Measurements from ENCODE around the gene SLC25A26.

SLC25A26 gene

GRCh38 chr3:66227915-66228314 is 7.1 kb downstream of the SLC25A26 start:
- DNase-seq: no peak

DNA sequence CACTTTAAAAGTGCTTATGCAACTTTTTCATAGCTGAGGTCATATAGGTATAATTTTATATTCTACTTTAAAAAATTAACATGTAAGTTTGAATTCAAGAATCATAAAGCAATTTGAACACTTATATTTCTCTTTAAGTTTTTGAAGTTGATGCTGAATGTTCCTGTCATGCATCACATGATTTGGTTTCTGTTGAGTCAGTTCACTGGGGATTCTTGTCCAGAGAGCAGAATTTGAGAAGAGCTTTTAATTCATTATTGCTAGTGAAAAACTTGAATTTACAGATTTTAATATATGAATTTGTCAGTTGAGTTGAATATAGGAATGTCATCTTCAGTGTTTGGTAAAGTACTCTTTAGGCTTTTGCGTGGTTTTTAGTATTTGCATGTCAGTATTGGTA is 7.9 kb downstream of the SLC25A26 start:
- DNase-seq: no peak

- no peak for DNase-seq
Observed at GRCh38 chr3:66229931-66230330, 9.1 kb downstream of the SLC25A26 start.

GRCh38 chr3:66233033-66233432 is 12.2 kb downstream of the SLC25A26 start:
- DNase-seq: no peak

GRCh38 chr3:66236281-66236680 is 15.5 kb downstream of the SLC25A26 start:
- DNase-seq: no peak

DNA sequence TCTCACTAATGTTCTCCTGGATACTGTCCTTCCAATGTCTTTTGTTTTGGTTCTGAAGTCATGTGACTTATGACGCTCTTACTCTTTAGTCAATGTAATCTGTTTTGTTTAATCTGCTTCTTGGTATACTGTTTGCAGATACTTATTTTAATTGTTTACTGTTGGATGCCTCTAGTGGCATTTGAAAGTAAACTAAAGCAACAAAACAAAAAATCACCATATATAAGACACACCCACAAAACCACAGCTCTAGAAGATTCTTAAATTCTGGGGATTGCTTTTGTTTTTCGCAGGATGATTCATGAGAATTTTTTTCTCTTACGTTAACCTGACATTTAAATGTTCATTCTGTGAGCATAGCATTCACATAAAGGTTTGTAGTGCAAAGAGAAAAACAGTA is 16.8 kb downstream of the SLC25A26 start:
- DNase-seq: no peak

DNA sequence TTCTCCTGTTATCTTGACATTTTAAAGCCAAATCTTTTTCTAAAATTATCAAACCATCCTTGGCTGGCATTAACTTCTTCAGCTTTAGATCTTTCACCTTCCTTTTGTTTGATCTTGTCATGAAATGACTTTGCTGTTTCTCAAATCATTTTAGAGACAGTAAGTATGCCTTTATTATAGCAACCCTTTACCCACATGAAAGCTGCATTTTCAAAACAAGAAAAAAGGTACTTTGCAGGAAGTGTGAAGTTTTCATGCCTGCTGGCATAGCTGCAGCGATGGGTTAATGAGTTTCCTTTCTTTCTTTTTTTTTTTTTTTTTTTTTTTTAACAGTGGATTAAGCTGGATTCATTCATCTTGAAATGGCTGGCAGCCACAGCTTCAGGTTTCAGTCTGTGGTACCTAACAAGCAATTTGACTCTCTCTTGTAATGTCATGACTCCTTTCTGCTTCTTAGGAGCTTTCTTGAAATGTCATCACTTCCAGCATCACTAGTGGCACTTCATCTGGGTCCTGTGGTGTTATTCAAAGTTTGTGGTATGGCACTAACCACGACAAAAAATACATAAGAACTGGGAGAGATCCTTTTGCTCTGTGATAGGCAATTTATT is 18.8 kb downstream of the SLC25A26 start:
- no peak for DNase-seq

- DNase-seq: no peak
Observed at GRCh38 chr3:66241466-66241865, 20.7 kb downstream of the SLC25A26 start.

DNA sequence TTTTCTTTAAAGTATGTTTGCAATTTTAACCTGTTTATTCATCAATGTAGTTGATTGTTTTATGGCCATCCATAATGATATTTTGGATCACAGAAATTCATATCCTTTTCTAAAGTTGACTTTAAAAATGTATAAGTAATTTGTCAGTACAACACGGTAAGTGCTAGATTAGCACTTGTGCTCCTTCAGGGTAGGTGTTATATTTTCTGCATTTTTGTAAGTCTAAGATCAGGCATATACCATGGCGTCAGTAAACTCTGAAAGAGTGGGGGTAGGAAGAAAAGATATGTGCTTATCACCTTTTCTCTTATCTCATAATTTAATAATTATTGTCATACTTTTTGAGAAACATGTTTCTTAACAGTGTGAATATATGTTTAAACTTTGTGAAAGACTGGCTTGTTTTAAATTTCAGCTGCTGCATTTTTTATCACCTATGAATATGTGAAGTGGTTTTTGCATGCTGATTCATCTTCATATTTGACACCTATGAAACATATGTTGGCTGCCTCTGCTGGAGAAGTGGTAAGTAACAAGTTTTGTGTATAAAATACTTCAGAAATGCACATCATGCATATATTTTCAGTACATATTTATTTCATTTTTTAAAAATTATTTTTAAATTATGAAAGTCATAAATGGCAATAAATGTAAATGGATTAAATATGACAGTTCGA is 22.1 kb downstream of the SLC25A26 start:
- no peak for DNase-seq

DNA sequence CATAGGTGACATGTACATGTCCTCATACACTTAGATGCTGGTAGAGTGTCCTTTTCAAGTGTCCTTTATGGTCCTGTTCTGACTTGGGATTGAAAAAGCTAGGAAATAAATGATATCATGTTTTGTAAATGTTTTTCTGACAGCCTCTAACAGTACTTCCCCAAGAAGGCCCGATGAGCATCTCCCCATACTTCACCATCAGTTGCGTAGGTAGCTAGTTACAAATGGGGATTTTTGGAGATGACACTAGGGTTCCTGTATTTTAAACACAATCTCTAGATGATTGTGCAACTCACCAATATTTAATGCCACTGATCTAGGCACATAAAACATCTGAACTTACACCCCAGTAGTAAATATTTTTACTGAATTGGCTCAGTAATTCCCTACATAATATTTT is 27.8 kb downstream of the SLC25A26 start:
- no peak for DNase-seq

DNA sequence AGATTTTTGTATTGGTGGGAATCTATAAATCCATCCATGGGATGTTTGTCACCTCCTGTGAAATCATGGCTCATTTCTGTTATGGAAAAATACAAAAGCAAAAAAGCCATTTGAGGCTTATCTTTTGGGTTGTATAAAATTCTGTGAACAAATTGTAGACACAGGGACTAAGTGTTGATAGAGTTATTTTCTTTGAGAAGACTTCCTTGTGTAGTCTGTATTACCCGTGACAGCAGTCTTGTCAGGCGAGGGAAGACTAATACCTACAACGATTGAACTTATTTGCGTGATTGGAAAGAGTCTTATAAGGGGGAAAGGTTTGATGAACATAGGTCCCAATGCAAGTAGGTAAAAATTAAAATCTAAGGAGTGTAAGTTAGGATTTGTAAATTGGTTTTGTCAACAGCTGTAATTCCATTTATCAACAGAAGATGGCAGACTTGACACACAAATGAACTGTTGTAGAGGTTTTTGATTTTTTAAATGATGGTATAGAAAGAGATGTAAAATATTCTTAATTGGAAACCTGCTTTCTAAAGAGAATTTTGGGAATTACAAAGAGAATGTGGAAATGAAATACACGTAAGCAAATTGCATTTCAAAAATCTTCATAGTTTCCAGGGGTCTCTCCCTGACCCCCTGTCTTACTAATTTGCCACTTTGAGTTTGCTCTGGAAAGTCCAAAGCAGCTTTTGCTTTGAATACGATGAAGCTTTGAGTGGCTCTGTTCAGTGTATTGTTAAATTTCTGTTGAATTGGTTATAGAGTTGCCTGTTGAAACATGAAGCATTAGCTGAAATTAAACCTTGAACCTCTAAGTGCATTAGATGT is 33.2 kb downstream of the SLC25A26 start:
- no peak for DNase-seq

DNA sequence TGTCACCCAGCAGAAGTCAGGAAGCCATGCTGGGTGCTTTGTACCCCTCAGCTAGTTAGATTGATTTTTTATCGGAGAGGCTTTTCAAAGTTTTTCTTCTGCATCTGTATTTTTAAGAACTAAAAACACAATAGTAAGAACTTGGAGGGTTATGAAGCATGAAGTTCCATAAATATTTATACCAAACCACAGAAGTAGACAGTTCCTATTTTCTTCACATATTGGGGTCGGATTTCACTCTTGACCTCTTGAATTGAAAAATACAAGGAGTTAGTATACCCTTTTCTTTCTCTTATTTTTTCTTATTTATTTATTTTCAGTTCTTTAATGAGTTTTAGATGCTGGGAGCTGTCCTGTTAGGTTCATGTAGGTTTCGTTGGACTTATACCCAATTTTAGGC is 35.1 kb downstream of the SLC25A26 start:
- DNase-seq: no peak

GRCh38 chr3:66256806-66257205 is 36.0 kb downstream of the SLC25A26 start:
- no peak for DNase-seq

DNA sequence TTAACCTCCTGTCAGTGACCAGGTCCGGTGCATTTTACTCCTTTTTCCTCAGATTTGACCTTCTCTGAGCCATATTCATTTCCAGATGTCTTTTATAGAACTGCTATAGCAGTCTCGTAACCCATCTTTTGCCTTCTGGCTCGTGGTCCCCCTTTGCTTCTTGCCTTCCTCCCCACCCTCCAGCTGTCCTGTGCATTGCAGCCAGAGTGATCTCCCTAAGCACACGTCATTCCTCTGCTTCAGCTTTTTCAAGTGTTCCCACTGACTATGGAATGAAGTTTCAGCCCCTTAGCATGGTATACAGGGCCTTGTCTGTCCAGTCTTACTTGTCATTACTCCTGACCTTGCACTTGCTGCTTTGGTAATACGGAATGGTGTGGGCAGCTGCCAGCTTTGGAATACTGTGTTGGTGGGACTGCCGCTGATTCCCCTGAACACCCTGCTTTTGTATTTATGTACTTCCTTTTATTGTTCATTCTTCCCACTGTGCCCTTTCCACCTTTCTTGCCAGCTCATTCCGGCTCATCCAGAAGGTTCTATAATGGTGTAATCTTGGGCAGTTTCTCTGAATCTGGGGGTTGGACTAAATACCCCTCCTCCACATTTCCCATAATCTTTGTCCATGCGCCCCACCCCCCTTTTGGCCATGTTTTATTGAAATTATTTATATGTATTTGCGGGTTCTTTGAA is 38.9 kb downstream of the SLC25A26 start:
- DNase-seq: no peak

GRCh38 chr3:66260431-66260830 is 39.6 kb downstream of the SLC25A26 start:
- DNase-seq: no peak

DNA sequence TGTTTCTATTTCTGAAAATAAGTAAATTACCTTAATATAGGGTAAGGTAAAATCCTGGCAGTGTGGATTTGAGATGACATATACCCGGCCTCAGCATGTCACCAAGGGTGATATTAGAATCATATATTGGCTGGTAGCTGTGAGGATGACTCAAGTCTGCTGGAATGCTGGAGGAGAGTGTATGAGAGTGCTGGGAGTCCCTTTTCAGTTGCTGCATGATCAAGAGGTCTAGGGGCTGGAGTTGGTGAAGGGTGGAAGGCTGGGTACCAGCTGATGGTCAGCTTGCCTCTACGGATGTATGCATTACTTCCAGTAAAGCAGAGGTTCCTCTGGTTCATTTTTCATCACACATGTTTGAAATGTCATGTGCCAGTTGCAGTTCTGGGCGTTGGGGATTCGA is 40.6 kb downstream of the SLC25A26 start:
- no peak for DNase-seq

- DNase-seq: no peak
Observed at GRCh38 chr3:66265649-66266048, 44.8 kb downstream of the SLC25A26 start.

- DNase-seq: no peak
Observed at GRCh38 chr3:66266551-66266950, 45.8 kb downstream of the SLC25A26 start.

GRCh38 chr3:66267031-66267430 is 46.2 kb downstream of the SLC25A26 start:
- DNase-seq: no peak

DNA sequence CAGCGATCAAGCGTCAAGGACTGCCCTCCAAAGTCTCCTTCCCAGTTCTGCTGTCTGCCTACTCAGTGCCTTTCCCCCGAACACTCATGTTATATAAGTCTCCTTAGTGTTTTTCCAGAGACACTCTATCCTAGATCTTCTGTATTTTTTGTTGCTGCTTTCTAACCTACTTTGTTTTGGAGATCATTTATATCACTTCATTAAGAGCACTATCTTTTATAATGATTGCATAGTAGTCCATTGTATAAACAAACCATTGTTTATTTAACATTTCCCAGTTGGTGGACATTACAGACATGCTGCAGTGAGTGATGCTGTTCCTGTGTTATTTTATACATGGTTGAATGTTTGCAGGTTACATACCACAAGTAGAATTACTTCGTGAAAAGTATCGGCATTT is 47.1 kb downstream of the SLC25A26 start:
- no peak for DNase-seq

DNA sequence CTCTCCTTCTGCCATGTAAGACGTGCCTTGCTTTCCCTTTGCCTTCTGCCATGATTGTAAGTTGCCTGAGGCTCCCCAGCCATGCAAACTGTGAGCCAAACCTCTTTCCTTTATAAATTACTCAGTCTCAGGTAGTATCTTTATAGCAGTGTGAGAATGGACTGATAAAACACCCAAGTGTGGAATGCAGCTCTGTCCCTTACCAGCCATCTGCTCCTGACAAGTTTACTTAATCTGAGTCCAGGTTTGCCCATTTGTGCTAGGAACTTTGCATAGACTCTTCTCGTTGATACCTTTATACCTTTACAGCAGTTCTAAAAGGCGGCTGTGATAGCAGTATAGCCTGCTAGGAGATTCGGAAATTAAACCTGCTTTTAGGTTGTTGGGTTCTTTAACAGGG is 48.1 kb downstream of the SLC25A26 start:
- DNase-seq: no peak

DNA sequence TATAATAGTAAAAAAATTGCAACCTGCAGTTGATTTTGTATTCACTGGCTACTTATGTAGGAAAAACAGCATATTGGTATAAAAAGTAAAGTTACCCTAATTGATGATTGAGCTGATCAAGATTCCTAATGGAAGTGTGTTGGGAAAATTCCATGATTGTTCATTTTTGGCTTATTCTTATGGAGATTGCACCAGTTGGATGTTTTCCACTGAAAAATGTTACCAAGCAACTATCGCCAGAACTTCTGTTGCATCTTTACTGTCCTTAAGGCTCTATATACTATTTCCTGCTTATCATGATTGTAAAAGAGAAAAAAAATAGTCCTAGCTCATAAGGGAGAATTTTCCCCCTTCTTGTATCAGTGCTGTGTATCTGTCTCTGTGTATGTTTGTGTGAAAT is 48.6 kb downstream of the SLC25A26 start:
- DNase-seq: no peak

- DNase-seq: no peak
Observed at GRCh38 chr3:66270288-66270687, 49.5 kb downstream of the SLC25A26 start.

DNA sequence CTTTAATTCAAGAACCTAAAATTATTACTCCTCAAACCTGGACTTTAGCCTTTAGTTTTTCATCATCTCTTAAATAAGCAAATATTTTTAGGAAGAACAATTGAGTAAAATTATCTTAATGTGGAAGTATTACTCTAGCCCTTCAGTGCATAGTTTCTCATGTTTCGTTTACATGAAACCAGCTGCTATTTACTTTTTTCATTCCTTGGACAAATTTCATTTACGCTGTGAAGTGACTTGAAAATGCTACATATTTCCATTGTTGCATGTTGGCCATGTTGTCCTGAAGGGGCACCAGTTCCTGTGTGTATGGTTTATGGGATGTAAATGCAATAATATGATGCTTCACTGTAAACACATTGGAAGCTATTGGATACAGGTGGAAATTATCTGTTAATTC is 49.9 kb downstream of the SLC25A26 start:
- no peak for DNase-seq

All from NCI-H1105 (cell line).